Measurements from ENCODE around the gene FABP3. TPM values are rescaled to one million over a fixed set of nuclear protein-coding genes. Genes with fewer than 3 reads are reported as not detected.
A peak's percentile ranks its signal among the peaks of the same experiment; 100 is the strongest.
"Not testable (repeated sequence)": the region's sequence is repeated elsewhere in the genome, so short reads cannot be mapped to it uniquely, and the experiment has no call there.

Gene FABP3
- total RNA-seq, 2 donors from 2014 or later: not detected

DNA sequence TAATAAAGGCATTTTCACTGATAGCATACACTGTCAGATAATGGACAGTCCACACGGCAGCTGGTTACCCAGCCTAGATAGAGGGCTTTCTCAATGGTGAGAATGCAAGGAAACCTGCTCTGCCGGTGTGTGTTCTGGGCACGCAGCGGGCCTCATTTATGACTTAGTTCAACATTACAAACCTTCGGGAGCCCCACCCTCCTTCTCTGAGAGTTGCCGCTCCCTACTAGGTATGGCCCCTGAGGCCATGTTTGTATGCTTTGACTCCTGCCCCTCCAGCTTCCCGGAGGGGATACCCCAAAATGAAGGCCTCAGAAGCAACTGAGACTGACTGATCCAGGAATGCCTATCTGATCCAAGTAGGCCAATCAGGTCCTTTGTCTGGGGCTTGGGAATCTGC is 17.2 kb upstream of the FABP3 start:
- DNase-seq (ENCODE audit: low spot score) (no peak), ATAC-seq (no peak)
- Mint-ChIP-seq H3K36me3 (no peaks in the 10 kb centered on the region), H3K9me3 (no peaks in the 10 kb centered on the region), H3K27me3 (peaks cover 11 to 12% of the 10 kb centered on the region in 2 donors), H3K4me3 (no peak overlapping the region), H3K27ac (no peak overlapping the region), H3K4me1 (ENCODE audit: low read depth in 2 of 2) (peaks cover 0 to 8% of the 10 kb centered on the region in 2 donors)

DNA sequence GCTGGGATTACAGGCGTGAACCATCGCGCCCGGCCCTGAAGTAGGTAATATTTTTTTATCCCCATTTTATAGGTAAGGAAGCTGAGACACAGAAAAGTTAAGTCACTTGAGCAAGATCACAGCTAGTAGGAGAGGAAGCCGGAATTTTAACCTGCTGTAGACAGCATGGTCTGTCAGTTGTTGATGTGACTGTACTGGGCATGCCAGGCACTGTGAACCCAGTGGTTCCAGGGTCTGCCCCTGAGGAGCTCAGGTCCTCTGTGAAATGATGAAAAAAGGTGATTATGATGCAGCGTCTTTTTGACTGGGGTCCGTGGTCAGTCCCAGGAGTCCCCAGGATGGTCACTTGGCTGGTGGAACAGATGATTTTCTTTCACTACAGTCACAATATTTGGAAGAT is 16.7 kb upstream of the FABP3 start:
- ATAC-seq: no peak
- H3K27me3 Mint-ChIP-seq: peaks cover 11 to 12% of the 10 kb centered on the region in 2 donors
- no peak overlapping the region for H3K4me3 Mint-ChIP-seq
- DNase-seq (ENCODE audit: low spot score): no peak
- peaks cover 0 to 5% of the 10 kb centered on the region in 2 donors for H3K4me1 Mint-ChIP-seq (ENCODE audit: low read depth in 2 of 2)
- no peaks in the 10 kb centered on the region for H3K36me3 Mint-ChIP-seq
- no peaks in the 10 kb centered on the region for H3K9me3 Mint-ChIP-seq
- H3K27ac Mint-ChIP-seq: no peak overlapping the region

DNA sequence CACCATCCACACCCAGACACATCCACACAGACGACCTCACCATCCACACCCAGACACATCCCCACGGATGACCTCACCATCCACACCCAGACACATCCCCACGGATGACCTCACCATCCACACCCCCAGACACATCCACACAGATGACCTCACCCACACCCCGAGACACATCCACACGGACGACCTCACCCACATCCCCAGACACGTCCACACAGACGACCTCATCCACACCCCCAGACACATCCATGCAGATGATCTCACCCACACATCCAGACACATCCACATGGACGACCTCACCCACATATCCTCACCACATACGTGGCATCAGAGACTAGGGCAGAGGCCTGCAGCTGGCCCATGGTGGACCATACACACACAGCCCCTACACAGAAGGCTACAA is 14.7 kb upstream of the FABP3 start:
- H3K4me1 Mint-ChIP-seq (ENCODE audit: low read depth in 2 of 2): no peaks in the 10 kb centered on the region
- DNase-seq (ENCODE audit: low spot score) (no peak), ATAC-seq (peak in 1 of 2 donors; percentile 36)
- H3K27me3 Mint-ChIP-seq: peaks cover 11 to 12% of the 10 kb centered on the region in 2 donors
- no peaks in the 10 kb centered on the region for H3K9me3 Mint-ChIP-seq
- no peak overlapping the region for H3K4me3 Mint-ChIP-seq
- no peaks in the 10 kb centered on the region for H3K36me3 Mint-ChIP-seq
- H3K27ac Mint-ChIP-seq: peak overlapping the region in 1 of 2 donors; percentile 34

DNA sequence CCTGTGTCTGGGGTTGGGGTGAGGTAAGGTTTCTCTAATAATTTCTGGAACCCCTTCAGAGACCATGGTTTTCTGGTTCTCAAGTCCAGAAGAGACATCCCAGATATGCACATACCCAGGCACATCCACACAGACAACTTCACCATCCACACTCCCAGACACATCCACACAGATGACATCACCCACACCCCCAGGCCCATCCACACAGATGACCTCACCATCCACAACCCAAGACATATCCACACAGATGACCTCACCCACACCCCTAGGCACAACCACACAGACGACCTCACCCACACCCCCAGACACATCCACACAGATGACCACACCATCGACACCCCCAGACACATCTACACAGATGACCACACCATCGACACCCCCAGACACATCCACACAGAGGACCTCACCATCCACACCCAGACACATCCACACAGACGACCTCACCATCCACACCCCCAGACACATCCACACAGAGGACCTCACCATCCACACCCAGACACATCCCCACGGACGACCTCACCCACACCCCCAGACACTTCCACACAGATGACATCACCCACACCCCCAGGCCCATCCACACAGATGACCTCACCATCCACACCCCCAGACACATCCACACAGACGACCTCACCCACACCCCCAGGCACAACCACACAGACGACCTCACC is 13.8 kb upstream of the FABP3 start:
- H3K9me3 Mint-ChIP-seq; H3K4me3 Mint-ChIP-seq; ATAC-seq; H3K36me3 Mint-ChIP-seq; H3K4me1 Mint-ChIP-seq (ENCODE audit: low read depth in 2 of 2); DNase-seq (ENCODE audit: low spot score); H3K27ac Mint-ChIP-seq: not testable (repeated sequence)
- H3K27me3 Mint-ChIP-seq: peaks cover 16 to 17% of the 10 kb centered on the region in 2 donors

DNA sequence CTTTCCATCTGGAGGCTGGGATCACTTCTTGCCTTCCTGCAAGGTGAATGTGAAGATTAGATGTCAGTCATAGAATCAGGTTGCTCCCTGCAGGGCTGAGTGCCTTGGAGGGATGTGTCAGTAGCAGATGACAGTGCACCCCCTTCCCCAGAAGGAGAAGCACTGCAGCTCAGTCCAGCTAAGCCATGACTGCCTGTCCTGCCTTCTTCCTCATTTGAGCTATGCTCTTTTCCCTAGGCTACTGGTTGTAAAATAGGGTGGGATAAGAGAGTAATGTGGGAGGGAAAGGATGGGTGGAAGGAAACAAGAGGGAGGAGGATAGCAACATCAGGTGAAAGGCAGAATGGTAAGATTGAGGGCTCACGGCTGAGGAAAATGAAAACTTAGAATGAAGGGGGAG is 11.1 kb upstream of the FABP3 start:
- Mint-ChIP-seq H3K27ac (no peak overlapping the region), H3K9me3 (no peaks in the 10 kb centered on the region)

DNA sequence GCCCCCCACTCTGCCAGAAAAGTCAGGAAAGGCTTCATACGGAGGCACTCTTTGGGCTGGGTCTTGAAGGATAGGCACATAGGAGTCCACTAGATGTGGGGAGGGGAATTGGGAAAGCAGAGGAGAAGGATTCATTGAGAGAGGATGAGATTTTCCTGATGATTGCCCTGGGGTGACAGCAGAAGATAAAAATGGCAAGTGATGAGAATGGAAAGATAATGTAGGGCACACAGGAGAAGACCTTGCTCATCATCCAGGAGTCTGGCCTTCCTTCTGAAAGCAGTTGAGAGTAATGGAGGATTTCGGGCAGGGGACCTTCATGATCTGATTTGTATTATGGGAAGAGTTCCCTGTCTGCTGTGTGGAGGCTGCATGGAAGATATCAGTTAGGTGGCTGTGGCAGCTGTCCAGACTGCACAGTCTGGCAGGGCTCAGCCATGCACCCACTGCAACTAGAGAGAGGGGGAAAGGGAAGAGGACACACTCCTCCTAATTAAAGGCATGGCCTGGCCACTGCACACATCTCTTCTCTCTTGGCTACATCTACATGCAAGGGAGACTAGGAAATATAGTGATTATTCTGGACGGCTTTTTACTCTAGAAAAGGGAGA is 9.6 kb upstream of the FABP3 start:
- Mint-ChIP-seq H3K27ac (no peak overlapping the region), H3K27me3 (peaks cover 11 to 16% of the 10 kb centered on the region in 2 donors), H3K4me3 (no peak overlapping the region), H3K4me1 (ENCODE audit: low read depth in 2 of 2) (no peaks in the 10 kb centered on the region), H3K36me3 (no peaks in the 10 kb centered on the region), H3K9me3 (no peaks in the 10 kb centered on the region)
- ATAC-seq (no peak), DNase-seq (ENCODE audit: low spot score) (no peak)

More for the DNA sequence above, 11.1 kb upstream of the FABP3 start:
- Mint-ChIP-seq H3K27me3 (peaks cover 16 to 17% of the 10 kb centered on the region in 2 donors), H3K4me3 (no peak overlapping the region), H3K4me1 (ENCODE audit: low read depth in 2 of 2) (no peaks in the 10 kb centered on the region), H3K36me3 (no peaks in the 10 kb centered on the region)
- ATAC-seq: no peak
- DNase-seq (ENCODE audit: low spot score): no peak

DNA sequence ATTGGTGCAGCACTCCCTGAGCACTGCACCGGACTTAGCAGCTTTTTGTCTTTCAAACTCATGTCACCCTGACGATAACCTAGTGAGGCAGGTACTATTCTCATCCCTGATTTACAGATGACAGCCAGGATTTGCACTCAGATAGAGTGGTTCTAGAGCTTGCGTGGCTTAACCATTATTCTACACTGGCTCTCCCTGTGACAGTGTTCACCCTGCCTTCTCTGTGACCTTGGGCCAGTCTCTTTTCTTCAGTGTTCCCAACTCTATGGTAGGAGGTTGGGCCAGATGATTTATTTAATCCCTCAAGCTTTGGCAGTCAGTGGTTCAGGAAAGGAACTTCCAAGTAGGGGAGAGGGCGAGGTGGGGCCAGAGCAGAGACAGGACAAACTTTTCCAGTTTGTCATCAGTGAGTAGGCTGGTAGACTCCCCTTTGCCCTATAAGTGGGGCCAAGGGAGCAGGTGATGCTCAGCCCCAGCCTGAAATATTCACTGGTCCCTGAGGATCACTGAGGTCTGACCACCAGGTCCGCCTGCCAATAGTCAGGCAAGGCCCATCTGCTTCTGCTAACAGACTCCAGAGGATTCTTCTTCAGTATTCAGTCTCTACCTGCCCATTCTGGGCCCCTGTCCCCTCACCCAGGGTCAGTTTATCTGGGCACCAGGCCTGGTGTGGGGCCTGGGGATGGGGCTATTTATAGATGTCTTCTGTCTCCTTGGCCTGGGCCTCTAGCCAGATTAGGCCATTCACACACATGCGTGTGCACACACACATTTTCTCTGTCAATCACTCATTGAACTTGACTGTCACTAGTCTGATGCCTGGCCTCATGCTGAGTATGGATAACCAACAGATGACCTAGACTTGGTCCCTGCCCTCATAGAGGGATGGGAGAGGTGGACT is 8.8 kb upstream of the FABP3 start:
- no peak overlapping the region for H3K27ac Mint-ChIP-seq
- H3K4me3 Mint-ChIP-seq: no peak overlapping the region
- peak; percentile 6 to 26 for ATAC-seq
- H3K9me3 Mint-ChIP-seq: no peaks in the 10 kb centered on the region
- no peak for DNase-seq (ENCODE audit: low spot score)
- H3K27me3 Mint-ChIP-seq: peaks cover 8 to 11% of the 10 kb centered on the region in 2 donors
- H3K36me3 Mint-ChIP-seq: no peaks in the 10 kb centered on the region
- H3K4me1 Mint-ChIP-seq (ENCODE audit: low read depth in 2 of 2): peaks cover 1% of the 10 kb centered on the region in 2 donors

DNA sequence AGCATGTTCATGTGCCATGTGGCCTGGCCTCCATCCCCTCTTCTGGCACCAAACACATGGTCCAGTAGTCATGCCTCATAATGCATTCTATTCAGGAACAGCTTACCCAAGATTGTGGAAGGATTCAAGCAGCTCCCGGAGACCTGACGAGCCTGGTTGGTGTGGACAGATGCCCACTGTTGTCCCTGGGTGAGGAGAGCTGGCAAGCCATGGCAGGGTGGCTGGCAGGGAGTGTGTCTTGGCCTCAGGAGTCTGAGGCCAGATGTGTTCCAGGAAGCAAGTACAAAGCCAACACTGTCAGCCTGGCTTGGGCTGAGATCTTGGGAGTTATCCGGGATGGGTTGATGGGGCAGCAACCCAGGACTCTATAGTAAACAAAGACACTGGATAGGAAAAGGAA is 7.3 kb upstream of the FABP3 start:
- Mint-ChIP-seq H3K27ac (no peak overlapping the region), H3K36me3 (no peaks in the 10 kb centered on the region), H3K27me3 (peaks cover 4 to 5% of the 10 kb centered on the region in 2 donors), H3K9me3 (no peaks in the 10 kb centered on the region), H3K4me3 (no peak overlapping the region), H3K4me1 (ENCODE audit: low read depth in 2 of 2) (peaks cover 5% of the 10 kb centered on the region in 2 donors)
- ATAC-seq: no peak
- DNase-seq (ENCODE audit: low spot score): no peak

DNA sequence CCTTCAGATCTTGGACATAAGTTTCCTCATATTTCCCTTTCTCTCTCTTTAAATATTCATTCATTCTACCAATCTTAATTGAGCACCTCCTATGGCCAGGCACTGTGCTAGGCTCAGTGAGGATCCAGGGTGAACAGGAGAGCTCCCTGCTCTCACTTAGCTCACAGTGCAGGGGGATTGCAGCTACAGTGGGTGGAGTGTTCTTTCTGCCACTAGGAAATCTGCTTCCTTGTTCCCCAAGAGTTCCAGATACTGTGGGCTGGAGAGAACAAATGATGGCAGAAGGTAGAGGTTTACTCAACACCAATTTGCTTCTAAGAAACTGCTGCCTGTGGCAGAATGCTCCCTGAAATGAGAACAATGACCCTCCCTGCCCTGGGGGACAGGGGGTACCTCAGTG is 5.1 kb upstream of the FABP3 start:
- peaks cover 4 to 5% of the 10 kb centered on the region in 2 donors for H3K27me3 Mint-ChIP-seq
- peaks cover 5 to 12% of the 10 kb centered on the region in 2 donors for H3K4me1 Mint-ChIP-seq (ENCODE audit: low read depth in 2 of 2)
- ATAC-seq (no peak), DNase-seq (ENCODE audit: low spot score) (no peak)
- H3K9me3 Mint-ChIP-seq: no peaks in the 10 kb centered on the region
- no peak overlapping the region for H3K4me3 Mint-ChIP-seq
- no peak overlapping the region for H3K27ac Mint-ChIP-seq
- H3K36me3 Mint-ChIP-seq: no peaks in the 10 kb centered on the region

DNA sequence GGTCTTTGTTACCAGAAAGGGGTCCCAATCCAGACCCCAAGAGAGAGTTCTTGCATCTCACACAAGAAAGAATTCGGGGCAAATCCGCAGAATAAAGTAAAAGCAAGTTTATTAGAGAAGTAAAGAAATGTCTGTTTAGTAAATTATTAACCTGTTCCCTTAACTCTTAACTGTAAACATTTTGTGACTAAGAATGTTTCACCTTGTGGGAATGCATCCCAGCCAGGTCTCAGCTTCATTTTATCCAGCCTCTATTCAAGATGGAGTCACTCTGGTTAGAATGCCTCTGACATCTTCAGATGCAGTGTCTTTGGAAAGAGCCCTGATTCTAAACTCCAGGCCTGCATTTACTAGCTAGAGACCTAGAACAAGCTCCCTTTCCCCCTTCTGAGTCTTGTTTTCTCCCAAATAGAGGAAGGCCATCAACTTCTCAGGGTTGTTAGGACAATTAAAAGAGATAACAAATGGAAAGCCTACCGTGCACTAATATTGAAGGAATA is 4.5 kb upstream of the FABP3 start:
- no peak overlapping the region for H3K27ac Mint-ChIP-seq
- peaks cover 11 to 17% of the 10 kb centered on the region in 2 donors for H3K4me1 Mint-ChIP-seq (ENCODE audit: low read depth in 2 of 2)

DNA sequence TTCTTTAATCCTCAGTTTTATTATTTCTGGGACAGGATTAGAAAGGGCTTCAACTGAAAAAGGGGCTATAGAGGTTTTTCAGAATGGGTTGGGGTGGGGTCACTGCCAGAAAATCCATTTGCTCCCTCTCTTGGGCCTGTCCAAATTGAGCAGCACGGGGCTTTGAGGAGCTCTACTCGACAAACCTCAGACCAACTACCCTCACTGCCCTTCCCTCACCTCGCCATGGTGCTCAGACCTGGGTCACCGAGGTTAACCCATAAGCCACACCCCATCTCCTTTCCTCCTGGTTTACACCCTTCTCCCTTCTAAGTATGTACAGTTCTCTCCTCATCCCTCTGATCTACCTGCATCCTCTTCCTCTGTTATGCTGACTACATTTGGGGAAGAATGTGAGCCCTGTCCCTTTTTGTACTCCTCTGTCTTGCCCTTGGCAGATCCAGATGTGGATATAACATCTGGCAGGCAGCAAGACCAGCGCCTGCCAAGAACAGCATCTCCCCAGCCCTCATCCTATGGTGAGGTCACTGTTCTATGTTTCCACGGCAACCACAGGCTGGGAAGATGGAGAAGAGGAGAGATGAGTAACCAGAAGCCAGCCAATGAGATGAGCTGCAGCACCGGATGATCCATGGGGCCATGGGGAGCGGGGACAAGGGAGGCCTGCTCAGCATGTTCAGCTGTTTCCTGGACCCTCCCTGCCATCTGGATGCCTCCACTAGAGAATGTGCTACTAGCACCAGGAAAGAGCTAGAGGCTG is 3.7 kb upstream of the FABP3 start:
- H3K36me3 Mint-ChIP-seq: no peaks in the 10 kb centered on the region
- H3K27me3 Mint-ChIP-seq: no peaks in the 10 kb centered on the region
- DNase-seq (ENCODE audit: low spot score): no peak

More for the DNA sequence above, 4.5 kb upstream of the FABP3 start:
- Mint-ChIP-seq H3K4me3 (no peak overlapping the region), H3K9me3 (no peaks in the 10 kb centered on the region), H3K27me3 (peaks cover 4 to 5% of the 10 kb centered on the region in 2 donors), H3K36me3 (no peaks in the 10 kb centered on the region)
- ATAC-seq (no peak), DNase-seq (ENCODE audit: low spot score) (no peak)

DNA sequence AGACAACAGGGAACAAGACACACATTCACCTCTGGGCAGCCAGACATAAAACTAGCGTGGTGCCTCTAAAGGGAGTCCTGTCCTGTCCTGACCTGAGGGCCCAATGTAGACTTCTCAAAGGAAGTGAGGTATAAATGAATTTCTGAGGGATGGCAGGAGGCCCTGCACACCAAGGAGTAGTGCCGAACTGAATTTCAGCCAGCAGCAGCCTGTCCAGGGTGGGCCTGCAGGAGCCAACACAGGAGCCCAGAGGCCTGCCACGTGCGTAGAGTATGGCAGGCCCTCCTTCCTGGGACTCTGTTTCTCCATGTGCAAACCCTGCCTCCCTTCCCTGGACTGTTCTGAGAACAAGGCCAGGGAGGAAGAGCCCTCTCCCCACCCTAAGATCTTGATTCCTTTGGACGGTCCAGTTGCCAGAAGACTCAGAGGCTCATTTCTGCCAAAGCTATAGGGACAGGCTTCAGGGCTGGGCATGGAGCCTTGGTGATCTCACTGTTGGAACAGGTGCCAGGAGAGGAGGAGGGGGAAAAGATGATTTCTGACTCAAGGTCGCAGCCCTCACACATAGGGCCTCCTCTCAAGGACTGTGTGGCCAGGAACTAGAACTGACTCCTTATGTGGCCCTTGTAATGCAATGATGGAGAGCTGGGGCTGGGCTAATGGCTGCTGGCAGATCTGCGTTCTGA is 1.8 kb upstream of the FABP3 start:
- Mint-ChIP-seq H3K27me3 (no peaks in the 10 kb centered on the region), H3K4me1 (ENCODE audit: low read depth in 2 of 2) (peaks cover 16 to 22% of the 10 kb centered on the region in 2 donors), H3K9me3 (no peaks in the 10 kb centered on the region), H3K4me3 (peak overlapping the region; percentile 56), H3K27ac (no peak overlapping the region), H3K36me3 (no peaks in the 10 kb centered on the region)
- DNase-seq (ENCODE audit: low spot score) (no peak), ATAC-seq (no peak)

More for the DNA sequence above, 3.7 kb upstream of the FABP3 start:
- no peak for ATAC-seq
- Mint-ChIP-seq H3K9me3 (no peaks in the 10 kb centered on the region), H3K4me1 (ENCODE audit: low read depth in 2 of 2) (peaks cover 16 to 22% of the 10 kb centered on the region in 2 donors), H3K27ac (no peak overlapping the region), H3K4me3 (no peak overlapping the region)
